Panc1 (cell line): ENCODE measurements around the gene S1PR5. TPM values are rescaled to one million over a fixed set of nuclear protein-coding genes. Genes with fewer than 3 reads are reported as not detected.

Source experiments
- ATAC-seq: fragments of 200-7000 bp; cut with Tn5 transposase; 2 replicates; pipeline ENCODE4 v1.9.1; 2020; ENCODE audit warnings: mild to moderate bottlenecking, moderate library complexity
- BruUV-seq: library from RNA; stranded (reverse); fragments of 400-500 nt; replicated peaks from 2 replicates; lab custom pipeline; 2021; lab: Mats Ljungman, UMichigan
- CTCF ChIA-PET: fragments of 300-600 bp; sonication (Branson Sonifier 250); formaldehyde crosslinking; loops from one replicate; lab custom pipeline; 2022; ENCODE audit warnings: antibody characterized with exemption; lab: Charles Lee
- POLR2A ChIA-PET: fragments of 300-600 bp; sonication (Branson Sonifier 250); formaldehyde crosslinking; loops from one replicate; lab custom pipeline; 2022; ENCODE audit warnings: antibody characterized with exemption; lab: Charles Lee
- DNase-seq: peaks from one replicate; pipeline ENCODE4 v3.0.0-alpha.2; 2010; ENCODE audit warnings: low read depth, low spot score
- H3K27ac ChIP-seq: 2 replicates; pipeline ENCODE4 v1.5.1; 2011; ENCODE audit warnings: mild to moderate bottlenecking, low read length, inconsistent platforms
- H3K27me3 ChIP-seq: fragments of 200-500 bp; sonication (Bioruptor generic); 2 replicates; pipeline ENCODE4 v1.6.0; 2014; ENCODE audit warnings: low read length, inconsistent platforms; ENCODE audit not compliant: control insufficient read depth, insufficient read depth
- H3K36me3 ChIP-seq: fragments of 200-500 bp; sonication (Bioruptor generic); 2 replicates; pipeline ENCODE4 v1.5.1; 2014; ENCODE audit warnings: inconsistent platforms, mild to moderate bottlenecking, low read length, moderate library complexity; ENCODE audit not compliant: control insufficient read depth, insufficient read depth
- H3K4me1 ChIP-seq: 2 replicates; pipeline ENCODE4 v1.5.1; 2011; ENCODE audit warnings: inconsistent platforms, mild to moderate bottlenecking, low read length, moderate library complexity; ENCODE audit not compliant: control insufficient read depth, insufficient read depth
- H3K4me3 ChIP-seq, 2 experiments: 2 replicates each; pipeline ENCODE4 v1.5.1; 2011 to 2012; ENCODE audit warnings: low read depth in 2 of 2, low read length in 2 of 2, mild to moderate bottlenecking in 2 of 2, inconsistent platforms in 1 of 2, moderate library complexity in 1 of 2
- H3K9me3 ChIP-seq: fragments of 200-500 bp; sonication (Bioruptor generic); 2 replicates; pipeline ENCODE4 v1.5.1; 2014; ENCODE audit warnings: low read depth, mild to moderate bottlenecking, inconsistent platforms, low read length, moderate library complexity; ENCODE audit not compliant: control insufficient read depth, insufficient read depth
- CTCF ChIP-seq: fragments of 450-650 bp; IDR thresholded peaks from 2 replicates; pipeline ENCODE4 v1.5.1; 2017; ENCODE audit warnings: mild to moderate bottlenecking
- POLR2AphosphoS5 ChIP-seq: IDR thresholded peaks from 2 replicates; pipeline ENCODE4 v1.6.1; 2012; ENCODE audit warnings: mild to moderate bottlenecking, low read depth, low read length, moderate library complexity
- REST ChIP-seq, 2 experiments: IDR thresholded peaks; 2 replicates each; pipeline ENCODE4 v1.6.1; 2011 to 2012; ENCODE audit warnings: low read depth in 2 of 2, control low read depth in 1 of 2, low read length in 1 of 2, mild to moderate bottlenecking in 1 of 2, moderate library complexity in 1 of 2; ENCODE audit not compliant: insufficient read depth in 1 of 2
- SIN3A ChIP-seq: IDR thresholded peaks from 2 replicates; pipeline ENCODE4 v1.6.1; 2012; ENCODE audit warnings: low read depth, mild to moderate bottlenecking, low read length, moderate library complexity, borderline replicate concordance; ENCODE audit not compliant: insufficient read depth
- TCF7L2 ChIP-seq: IDR thresholded peaks from 2 replicates; pipeline ENCODE4 v1.6.1; 2011; ENCODE audit warnings: mild to moderate bottlenecking, low read depth, low read length, inconsistent platforms
- in situ Hi-C: cut with HindIII; loops from 2 replicates; pipeline ENCODE4 v1.10.0; 2016; ENCODE audit warnings: low sequenced_read_pairs, low pct_unique_long_range_greater_than_20kb
- intact Hi-C: fragments of 100-400 bp; cut with micrococcal nuclease; formaldehyde crosslinking; loops from one replicate; pipeline ENCODE4 v1.10.0; 2022; ENCODE audit not compliant: unreplicated experiment
- total RNA-seq: library from RNA; stranded (reverse); gene quantifications from one replicate; pipeline ENCODE4 v1.2.1, GENCODE V29; 2021; ENCODE audit not compliant: unreplicated experiment

S1PR5 gene
- total RNA-seq, 1 experiment from 2014 or later, result 3.4 TPM

GRCh38 chr19:10501971-10502523, 15.2 kb downstream of the S1PR5 start:
- in situ Hi-C loops (no loop called here), intact Hi-C loops (no loop called here)
- CTCF ChIA-PET, result no interaction called here
- TF ChIP-seq POLR2AphosphoS5 (no peak), SIN3A (no peak), REST (IDR thresholded peaks at IDR 0.05; ENCODE audit: insufficient read depth in 1 of 2, low read depth in 2 of 2, low read length in 1 of 2) (no peak), CTCF (no peak), TCF7L2 (no peak)
- Histone ChIP-seq H3K27me3 (no peaks in the 10 kb centered on the region), H3K4me3 (peak overlapping the region; percentile 65 to 75), H3K27ac (peak overlapping the region; percentile 93), H3K9me3 (no peaks in the 10 kb centered on the region), H3K36me3 (no peaks in the 10 kb centered on the region; the same call in none of the 2 replicates), H3K4me1 (peaks cover 9% of the 10 kb centered on the region)
- TSS peak; percentile 84 for BruUV-seq
- POLR2A ChIA-PET, result no interaction called here
- ATAC-seq (peak; percentile 68), DNase-seq (no peak)

- CTCF ChIA-PET, result interaction anchor here (0.5 kb wide), 1 partner anchor 197 kb away, joined by 6 read pairs; no protein-coding TSS in a partner anchor
- in situ Hi-C loops, result no loop called here
- BruUV-seq, result TSS peak; percentile 64
These were observed 17.0 kb downstream of the S1PR5 start for GRCh38 chr19:10500247-10500592.

More at GRCh38 chr19:10500247-10500592, 17.0 kb downstream of the S1PR5 start:
- TF ChIP-seq CTCF (no peak), TCF7L2 (no peak), SIN3A (no peak), REST (IDR thresholded peaks at IDR 0.05; ENCODE audit: insufficient read depth in 1 of 2, low read depth in 2 of 2, low read length in 1 of 2) (no peak), POLR2AphosphoS5 (no peak)
- Histone ChIP-seq H3K4me1 (peaks cover 9% of the 10 kb centered on the region), H3K27ac (0 out of 2 replicates have a peak overlapping the region, but pooled peaks have one; percentile 8), H3K4me3 (no peak overlapping the region), H3K27me3 (no peaks in the 10 kb centered on the region), H3K9me3 (no peaks in the 10 kb centered on the region), H3K36me3 (no peaks in the 10 kb centered on the region; the same call in none of the 2 replicates)
- POLR2A ChIA-PET, result interaction anchor here (0.7 kb wide), 1 partner anchor 102 kb away, joined by 9 read pairs; no protein-coding TSS in a partner anchor
- no peak for DNase-seq
- no peak for ATAC-seq
- intact Hi-C loops, result no loop called here
